Kidney capillary endothelial cell (primary cell): ENCODE measurements around the gene CNN3.

Source experiments
- DNase-seq: peaks from one replicate; pipeline ENCODE4 v3.0.0-alpha.2; 2018; ENCODE audit warnings: low spot score

The CNN3 gene

DNA sequence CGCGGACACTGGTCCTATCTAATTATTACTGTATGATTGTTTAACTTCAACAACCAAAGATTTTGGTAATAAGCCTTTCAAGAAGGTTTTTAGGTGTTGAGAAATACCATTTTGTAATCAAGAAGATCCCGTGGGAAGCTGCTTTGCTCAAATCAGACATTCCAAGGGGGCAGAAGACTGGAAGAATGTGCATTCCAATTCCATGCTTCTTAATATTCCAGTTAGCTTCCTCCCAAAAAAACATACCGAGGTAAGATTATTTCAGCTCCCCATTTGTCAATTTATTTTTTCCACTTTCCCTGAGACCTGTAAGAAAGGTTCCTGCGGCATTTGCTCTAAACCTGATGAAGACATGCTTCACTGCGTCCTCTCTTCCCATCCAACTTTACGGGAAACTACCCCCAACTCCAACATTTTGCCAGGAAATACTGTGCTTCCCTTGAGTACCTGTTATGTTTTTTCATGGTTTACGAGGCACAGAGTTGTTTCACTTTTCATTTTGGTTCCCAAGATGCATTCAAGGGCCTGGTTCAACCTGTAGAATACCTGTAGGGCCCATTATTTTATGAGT lies 4.1 kb downstream of the CNN3 start:
- DNase-seq, result no peak

DNA sequence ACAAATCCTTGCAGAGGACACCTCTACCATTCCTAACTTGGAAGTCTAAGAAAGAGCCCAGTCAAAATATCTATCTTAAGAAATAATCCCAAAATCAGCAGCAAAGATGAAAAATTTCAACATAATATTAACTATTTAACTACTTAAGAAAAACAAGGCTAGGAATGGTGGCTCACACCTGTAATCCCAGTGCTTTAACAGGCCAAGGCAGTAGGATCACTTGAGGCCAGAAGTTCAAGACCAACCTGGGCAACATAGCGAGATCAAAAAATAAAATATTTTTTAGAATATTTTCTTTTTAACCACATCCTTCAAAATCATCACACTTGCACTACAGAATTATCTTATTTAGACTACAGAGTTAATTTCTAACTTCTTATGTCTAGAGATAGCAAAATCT lies 4.9 kb downstream of the CNN3 start:
- DNase-seq, result no peak

DNA sequence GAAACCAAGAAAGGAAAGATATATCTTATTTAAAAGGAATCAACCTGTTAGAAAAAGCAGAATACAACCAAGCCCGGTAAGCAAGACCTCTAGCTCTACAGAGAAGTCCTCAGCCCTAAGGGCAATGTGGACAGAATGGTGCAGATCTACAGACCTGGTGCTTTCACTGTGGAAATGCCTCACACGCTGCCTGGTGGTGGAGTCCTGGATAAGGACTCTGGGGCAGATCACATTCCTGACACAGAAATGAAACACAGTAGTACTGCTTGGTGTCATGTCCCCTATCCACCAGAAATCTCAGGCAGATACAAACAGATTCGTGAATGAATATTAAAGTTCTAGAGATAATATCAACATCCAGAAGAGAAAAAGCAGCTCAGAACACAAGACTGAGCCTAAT lies 6.8 kb downstream of the CNN3 start:
- DNase-seq, result no peak

DNA sequence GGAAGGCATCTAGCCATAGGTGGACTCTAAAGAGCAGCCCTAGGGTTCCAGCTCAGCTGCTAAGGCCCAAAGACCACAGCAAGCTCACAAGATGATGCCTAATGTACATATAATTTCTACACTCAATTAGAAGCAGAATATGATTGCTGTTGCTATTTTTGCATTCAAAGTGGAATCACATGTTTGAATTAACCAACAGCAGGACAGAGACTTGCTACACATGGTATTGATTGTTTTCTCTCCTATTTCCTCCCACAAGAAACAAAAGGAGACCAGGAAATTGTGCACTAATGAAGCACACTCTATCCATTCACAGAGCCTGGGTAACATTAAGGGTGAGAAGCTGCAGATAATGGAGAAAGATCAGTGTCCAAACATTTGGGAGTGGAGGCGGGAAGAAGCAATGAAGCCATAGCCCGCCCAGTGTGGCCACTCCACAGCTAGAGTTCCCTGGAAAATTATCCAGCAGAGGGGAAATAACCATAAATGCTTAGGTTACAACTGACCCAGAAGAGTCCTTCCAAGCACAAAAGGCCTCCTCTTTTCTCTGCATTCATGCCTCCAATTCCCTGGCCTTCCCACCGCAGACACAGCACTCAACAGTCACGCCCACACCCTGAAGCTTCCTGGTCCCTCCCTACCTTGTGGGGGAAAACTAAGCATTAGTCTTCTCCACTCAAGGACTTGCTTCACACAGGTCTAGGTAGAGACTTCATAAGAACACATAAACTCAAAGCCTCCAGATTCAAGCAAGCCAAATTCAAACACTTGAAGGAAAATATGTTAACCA lies 7.5 kb downstream of the CNN3 start:
- no peak for DNase-seq

DNA sequence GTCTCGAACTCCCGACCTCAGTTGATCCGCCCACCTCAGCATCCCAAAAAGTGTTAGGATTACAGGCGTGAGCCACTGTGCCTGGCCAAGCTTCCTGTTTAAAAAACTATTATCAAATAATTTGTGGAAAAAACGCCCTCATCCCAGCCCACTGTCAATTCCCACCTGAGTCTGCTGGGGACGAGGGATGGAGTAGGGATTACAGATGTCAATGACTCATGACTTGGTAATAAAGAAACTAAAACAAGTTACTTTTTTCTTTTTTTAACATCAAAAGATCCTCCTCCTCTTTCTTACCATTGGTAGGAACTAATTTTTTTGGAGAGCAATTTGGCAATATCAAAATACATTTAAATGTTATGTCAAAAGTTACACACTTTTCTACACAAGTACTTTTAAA lies 9.7 kb downstream of the CNN3 start:
- no peak for DNase-seq

DNA sequence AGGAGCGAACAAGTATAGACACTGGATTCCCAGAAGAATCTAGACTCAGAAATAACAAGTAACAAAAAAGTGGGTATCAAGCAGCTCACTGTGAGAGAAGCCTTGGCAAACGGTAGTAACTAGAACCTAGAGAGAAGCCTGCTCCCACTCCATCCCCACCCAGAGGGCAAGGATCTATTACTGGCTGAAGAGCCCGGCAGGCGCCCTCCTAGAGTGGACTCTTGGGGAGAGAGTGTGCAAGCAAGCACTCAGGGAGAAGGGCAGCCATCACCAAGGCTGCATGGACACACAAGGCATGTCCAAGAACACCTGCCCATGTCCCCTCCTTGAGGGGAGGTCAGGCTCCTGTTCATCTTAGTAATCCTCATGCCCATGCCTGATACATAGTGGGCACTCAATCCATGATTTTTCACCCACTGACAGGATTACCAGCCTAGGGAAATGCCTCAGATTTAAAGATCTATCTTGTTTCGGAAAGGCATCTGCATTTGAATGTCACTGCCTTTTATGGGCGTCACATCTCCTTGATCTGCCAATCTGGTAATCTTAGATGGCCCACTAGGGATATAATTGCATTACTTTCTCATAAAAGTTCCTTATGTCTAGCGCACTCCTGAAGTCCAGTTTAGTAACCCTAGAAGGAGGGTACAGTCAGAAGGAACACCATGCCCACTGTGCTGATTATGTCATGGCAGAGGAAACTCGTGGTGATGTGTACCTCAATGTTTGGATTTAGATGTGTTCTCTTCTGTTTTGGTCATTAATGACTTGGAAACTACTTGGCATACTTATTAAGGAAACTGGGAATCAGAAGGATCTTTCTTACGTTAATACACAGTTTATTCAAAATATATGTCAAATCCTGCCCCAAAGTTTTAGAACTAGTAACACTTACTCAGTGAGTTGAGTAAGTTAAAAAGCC lies 14.4 kb downstream of the CNN3 start:
- DNase-seq, result no peak

DNA sequence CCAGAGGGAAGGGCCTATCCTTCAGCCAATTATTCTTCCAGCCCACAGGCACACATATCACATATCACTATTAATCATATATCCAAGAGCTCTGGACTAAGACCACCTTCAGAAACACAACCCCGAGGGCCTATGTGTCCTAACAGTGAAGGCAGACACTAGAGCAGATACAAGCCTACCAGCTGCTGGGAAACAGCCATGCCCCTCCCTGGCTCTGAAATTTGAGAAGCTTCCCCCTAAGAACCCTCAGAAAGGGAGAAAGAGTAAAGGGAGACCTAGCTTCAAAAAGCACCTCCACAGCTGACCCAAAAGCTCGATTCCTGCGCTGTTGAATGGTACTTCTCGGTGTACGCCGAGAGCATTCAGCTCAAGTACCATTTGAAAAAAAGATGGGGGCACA lies 17.4 kb downstream of the CNN3 start:
- no peak for DNase-seq

DNA sequence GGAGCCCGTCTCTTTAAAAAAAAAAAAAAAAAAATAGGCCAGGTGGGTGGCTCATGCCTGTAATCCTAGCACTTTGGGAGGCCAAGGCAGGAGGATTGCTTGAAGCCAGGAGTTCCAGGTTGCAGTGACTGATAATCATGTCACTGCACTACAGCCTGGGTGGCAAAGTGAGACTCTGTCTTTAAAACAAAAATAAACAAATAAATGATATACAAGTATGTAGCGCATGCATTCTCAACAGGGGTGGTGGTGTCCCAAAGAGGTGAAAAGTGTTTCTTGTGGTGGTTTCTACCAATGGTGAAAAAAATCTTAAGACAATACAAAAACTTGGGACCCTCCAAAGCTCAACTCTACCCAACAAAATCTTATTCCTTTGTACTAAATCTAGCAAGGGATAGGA lies 17.9 kb downstream of the CNN3 start:
- no peak for DNase-seq

DNA sequence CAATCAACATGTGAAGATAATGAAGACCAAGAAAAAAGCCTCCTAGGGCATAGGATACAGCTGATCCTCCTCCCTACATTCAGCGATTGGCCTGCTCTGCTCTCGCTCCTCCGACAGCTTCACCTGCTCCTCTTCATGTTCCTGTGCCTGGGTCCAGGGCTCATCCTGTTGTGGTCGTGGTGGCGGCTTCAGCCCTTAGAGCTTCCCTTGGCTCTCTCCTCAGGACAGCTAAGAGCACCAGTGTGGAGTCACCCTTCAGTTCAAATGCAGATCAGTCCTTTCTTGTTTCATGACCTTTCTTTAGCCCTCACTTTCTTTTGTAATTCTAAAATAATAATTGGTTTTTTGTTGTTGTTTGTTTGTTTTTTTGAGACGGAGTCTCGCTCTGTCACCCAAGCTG lies 18.7 kb downstream of the CNN3 start:
- DNase-seq, result no peak

DNA sequence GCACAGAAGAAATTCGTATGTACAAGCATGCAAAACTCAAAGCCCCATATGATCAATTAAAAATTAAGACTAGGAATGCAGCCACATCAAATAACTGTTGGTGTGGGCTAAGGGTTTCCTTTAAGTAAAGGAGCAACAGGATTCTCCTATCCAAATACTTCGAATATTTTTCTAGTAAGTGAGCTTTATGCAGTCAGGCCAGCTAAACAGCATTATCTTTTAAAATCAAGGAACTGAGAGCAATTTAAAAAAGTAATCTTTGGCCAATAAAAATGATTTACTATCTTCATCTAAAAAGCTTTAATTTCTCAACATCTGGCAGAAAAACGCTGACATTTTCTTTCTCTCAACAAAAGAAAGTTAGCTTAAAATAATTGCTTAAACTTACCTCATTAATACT lies 19.8 kb downstream of the CNN3 start:
- DNase-seq, result no peak

DNA sequence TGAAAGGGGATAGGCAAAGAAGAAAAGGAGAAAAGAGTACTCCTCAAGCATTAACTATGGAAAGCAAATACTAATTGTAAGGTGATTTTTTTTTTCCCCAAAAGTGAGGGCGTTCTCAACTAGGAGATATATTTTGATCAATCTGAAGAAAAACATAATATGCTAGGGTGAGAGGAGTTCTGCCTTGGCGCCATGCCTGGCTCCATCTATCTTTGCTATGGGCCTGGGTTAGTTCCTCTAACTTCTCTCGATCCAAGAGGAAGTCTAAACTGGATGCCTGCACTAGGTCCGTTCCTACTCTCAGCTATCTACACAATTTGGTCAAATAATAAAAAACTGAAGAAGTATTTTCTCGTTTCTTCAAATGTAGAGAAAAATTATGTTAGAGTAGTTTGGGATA lies 20.5 kb downstream of the CNN3 start:
- no peak for DNase-seq

DNA sequence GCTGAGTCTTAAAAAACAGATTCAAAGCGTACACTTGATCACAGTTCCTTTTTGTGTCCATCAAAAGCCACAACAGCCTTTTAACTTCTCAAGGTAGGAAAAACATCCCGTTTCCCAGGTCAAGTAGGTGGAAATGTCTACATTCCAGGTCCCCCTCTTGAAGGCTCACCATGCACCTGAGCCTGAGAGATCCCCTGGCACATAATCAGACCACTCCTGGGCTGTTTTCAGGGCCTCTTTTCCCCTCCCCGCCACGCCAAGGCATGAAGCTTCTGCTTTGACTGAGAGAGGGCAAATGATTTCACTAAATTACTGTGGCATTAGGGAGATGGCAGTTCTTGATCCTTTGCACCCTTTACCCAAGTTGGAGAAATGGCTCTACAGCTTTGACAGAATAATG lies 21.7 kb downstream of the CNN3 start:
- DNase-seq, result no peak

DNA sequence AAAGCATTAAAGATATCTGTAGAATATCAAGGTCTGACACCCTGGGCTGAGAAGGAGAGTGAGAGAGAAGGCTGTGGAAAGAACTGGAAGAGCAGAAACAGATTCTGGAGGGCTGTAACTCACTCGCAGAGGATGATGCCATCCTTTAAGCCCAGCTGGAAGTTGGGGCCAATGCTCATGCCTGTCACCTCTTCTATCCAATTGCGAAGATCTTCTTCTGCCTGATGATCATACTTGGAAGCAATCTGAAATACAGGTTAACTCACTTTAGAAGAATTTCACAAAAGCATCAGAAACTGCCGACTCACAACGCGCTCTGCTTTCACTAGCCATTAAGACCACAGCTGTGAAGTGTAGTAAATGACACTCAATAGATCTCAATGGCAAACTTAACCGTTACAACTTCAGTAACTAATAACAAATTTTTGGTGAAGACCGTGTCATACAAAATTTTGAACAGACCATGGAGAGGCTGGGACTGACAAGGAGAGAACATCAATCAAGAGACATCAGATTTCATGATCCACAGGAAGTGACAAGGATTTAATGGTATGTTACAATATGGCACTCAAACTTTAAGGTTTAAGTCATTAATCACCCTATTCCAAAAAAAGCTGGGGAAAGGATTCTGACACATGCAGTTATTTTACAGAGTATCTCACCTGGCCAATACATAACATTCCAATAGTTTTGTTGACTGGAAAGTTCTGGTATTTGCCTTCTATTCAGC lies 23.5 kb downstream of the CNN3 start:
- DNase-seq, result no peak

DNA sequence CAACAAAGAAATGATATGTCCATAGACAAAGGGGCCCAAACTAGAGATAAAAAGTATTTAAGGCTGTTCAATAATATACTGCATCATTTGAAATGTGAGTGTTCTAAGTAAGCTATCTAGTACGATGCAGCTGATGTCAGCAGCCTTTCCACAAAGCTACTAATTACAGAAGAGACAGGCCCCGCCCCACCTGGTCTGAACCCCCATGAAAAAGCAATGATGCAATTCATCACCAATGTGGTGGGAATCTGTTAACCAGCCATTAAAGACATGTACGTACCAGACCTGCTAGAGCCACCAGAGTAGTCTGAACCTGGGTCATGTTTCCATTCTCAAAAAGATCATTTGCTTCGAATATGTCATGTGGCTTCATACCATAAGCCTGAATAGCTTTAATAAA lies 25.1 kb downstream of the CNN3 start:
- no peak for DNase-seq

DNA sequence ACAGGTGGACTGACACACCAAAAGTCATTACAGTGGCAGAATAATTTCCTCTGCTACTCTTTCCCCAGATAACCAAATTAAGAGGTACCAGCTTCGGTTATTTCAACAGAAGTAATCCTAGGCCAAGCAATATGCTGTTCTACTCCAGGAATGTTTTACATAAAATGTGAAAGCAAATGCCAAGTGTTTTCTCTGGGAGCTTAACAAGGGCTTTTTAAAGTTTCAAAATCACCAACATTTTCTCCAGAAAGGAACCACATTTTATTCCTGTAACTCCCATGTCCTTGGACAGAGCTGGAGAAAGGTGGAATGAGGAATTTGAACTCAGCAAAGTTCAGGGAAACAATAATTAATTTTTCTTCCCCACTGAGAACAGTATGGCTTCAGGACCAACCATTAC lies 27.2 kb downstream of the CNN3 start:
- no peak for DNase-seq

DNA sequence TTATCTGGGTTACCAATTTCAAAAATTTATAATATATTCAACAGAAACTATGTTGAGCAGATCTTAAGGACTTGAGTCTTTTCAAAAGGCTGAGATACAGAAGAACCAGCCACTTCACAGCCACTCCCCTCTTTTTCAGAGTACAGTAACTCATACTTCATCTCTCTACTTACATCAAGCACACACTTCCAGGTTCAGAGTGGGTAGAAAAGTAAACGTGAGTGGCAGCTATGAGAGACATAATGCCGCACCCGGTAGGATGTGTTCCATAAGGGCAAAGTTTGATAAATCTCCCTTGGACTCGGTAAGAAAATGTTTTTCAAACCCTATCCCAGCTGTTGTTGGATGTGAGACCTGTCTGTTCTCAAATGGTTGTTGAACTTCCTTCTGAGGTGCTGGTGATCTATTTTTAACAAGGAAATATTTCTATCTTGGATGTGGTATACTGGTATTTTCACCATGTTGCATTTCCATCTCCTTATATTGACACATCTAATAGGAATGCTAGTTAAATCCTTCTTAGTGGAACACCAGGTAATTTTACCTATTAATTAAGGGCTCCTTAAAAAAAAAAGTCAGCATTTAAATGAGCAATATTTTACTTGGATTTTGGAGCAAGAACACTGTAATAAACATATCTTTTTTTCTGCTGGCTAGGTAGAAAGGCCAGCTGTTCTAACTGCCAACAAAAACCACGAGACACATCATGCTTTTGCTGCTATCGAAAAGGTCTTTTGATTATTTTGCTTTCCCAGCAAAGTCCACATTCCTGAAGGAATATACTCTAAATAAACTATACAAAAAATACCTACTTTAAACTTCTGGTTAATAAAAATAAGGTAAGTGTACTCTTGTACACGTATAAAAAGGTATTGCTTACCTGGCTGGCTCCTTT lies 28.2 kb downstream of the CNN3 start:
- no peak for DNase-seq

DNA sequence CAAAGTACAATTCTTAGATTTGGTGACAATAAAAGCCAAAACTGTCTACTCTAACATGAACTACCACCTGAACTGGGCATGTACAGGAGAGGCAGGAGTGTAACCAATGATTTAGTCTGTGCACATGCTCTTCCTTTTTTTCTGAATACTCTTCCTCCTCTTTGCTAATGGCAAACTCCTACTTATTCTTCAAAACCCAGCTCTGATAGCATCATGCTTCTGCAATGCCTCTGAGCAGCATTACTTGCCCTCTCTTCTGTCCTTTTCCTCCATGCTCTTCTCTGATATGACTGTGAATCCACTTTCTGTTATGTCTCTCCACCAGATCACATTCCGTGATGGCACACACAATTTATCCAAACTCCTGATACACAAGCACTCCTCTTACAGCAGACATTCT lies 31.4 kb downstream of the CNN3 start:
- DNase-seq, result no peak

DNA sequence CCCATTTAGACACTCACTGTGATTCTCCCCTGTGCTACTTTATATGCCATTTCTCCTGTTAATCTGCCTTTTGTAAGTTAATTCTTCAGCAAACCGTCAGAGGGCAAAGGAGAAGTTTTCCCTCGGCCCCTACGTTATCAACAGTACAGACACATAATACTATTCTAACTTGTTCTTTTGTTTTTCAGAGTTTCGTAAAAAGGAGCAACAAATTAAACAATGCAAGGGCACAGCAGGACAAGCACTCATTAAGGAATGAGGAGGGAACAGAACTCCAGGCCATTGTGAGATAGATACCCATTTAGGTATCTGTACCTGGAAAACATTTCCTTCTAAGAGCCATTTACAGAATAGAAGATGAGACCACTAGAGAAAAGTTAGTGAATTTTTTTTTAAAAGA lies 32.3 kb downstream of the CNN3 start:
- no peak for DNase-seq

DNA sequence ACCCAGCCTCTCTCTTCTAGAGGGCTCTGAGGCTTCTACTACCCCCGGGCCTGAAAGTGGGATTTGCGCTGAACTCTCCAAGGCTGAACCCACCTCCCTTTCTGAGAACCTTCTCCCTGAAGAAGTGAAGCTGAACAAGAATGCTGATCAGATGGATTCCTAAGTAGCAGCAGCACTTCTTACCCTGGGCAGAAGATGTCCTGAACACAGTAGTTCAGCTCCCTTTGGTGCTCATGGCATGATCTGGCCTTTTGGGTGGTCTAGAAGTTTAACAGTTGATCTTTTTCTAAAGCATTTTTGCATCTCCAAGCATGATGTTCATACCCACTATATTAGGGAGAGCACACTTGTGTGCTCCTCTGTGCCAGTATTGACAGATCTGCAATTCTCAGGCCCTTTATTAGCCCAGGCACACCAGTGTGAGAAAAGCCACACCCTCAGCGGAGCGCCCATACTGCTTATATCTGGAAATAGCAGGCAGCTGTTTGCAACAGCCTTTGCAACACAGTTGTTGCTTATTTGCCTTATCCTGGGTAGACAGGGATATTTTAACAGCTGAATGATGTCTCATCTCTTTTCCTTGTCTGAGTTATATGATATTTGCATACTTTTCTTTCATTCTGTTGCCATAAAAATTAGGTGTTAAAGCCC lies 34.2 kb downstream of the CNN3 start:
- DNase-seq, result no peak

DNA sequence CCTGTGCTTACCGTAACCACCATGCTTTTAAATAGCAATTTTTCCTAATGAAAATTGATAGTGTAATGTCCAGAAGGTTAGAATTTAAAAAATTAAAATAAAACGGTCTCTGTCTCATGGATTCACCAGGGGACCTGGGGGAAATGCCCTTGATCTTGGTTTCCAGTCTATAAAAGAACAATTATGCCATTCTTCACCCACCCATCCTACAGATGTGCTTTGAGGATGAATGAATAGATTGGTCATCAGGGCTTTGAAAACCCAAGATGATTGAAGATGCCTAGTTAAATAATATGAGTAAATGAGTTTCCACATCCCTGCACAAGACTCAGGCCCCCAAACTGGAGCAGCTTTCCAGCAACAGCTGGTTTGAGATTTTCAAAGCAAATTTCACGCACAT lies 38.7 kb downstream of the CNN3 start:
- DNase-seq, result no peak

DNA sequence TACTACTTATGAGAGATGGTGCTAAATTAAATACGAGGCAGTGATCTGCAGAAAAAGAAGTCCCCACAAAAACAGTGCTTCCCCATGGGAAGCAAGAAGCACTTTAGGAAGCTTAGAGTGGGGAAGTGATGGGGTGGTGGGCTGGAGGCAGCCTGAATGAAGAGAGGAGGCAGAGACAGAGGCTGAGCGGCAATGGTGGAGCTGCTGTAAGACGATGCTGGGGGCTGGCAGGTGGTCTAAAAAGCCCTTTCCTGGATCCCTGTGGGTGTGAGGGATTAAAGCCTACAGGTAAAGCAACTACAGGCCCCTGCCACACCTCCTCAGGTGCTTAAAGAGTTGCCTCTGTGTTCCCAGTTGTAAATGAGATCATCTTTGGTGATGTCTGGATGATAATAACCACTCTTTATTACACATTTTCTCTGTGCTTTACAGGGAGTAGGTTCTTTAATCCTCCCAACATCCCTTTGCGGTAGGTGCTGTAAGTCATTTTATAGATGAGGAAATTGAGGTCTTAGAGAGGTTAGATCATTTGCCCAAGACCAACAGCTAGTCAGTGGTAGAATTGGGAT lies 39.2 kb downstream of the CNN3 start:
- no peak for DNase-seq
